Neuron (in vitro differentiated cells): ENCODE measurements around the gene MATCAP1.

Source experiments
- H2AFZ ChIP-seq: one replicate; pipeline ENCODE4 v1.6.1; 2013; ENCODE audit warnings: low read depth, mild to moderate bottlenecking, inconsistent platforms, low read length, moderate library complexity
- H3K27me3 ChIP-seq: one replicate; pipeline ENCODE4 v1.6.1; 2013; ENCODE audit warnings: low read length; ENCODE audit not compliant: insufficient read depth
- H3K36me3 ChIP-seq: one replicate; pipeline ENCODE4 v1.6.1; 2013; ENCODE audit warnings: low read length; ENCODE audit not compliant: insufficient read depth
- H3K4me1 ChIP-seq: one replicate; pipeline ENCODE4 v1.6.1; 2013; ENCODE audit warnings: low read length; ENCODE audit not compliant: insufficient read depth
- H3K4me3 ChIP-seq: 2 replicates; pipeline ENCODE4 v1.5.1; 2013; ENCODE audit warnings: mild to moderate bottlenecking, low read length, moderate library complexity
- H3K9me3 ChIP-seq: one replicate; pipeline ENCODE4 v1.6.1; 2013; ENCODE audit warnings: low read length

Gene MATCAP1

DNA sequence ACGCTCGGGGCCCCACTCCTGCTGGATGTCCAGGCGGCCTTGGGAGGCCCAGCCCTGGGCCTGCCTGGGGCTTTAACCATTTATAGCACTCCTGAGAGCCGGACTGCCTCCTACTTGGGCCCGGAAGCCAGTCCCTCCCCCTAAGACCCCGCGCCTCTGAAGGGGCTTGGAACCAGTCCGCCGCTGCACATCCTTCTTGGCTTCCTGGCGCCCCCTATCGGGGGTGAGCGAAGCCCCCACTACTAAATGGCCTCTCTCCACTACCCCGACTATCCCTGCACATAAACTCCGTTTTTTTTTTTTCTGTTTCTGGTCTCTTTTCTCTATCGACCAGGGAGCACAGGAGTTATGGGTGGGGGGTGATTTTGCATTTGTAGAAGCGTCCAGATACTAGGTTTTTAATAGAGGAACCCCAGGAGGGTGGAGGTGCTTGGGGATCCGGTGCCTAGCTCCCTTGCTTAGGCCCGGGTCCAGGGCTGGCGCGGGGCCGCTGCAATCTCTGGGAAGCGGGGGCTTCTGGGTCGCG is 14.1 kb downstream of the MATCAP1 start:
- H2AFZ ChIP-seq = peak overlapping the region; percentile 78
- peaks cover 34% of the 10 kb centered on the region for H3K4me1 ChIP-seq
- H3K27me3 ChIP-seq = peaks cover 50% of the 10 kb centered on the region
- H3K9me3 ChIP-seq = no peaks in the 10 kb centered on the region
- peak overlapping the region; percentile 52 for H3K4me3 ChIP-seq
- no peaks in the 10 kb centered on the region for H3K36me3 ChIP-seq

DNA sequence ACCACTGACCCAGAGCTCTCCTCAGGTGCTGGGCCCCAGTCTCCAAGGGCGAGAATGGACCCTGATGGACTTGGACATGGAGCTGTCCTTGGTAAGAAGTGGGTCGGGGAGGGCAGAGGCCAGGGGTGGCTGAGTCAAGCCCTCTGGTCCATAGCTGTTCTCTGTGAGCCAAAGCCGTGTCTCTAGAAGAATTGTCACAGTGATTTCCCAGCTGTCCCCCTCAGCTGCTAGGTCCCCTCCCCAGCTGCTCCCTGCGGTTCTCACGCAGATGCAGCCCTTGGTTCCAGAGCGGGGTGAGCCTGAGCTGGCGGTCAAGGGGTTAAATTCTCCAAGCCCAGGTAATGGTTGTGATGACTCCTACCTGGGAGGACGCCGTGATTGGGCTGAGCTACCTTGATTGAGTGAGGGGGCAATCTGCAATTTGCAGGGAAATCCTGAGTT is 14.7 kb downstream of the MATCAP1 start:
- Histone ChIP-seq H2AFZ (no peak overlapping the region), H3K4me3 (no peak overlapping the region), H3K9me3 (no peaks in the 10 kb centered on the region), H3K27me3 (peaks cover 56% of the 10 kb centered on the region), H3K4me1 (peaks cover 28% of the 10 kb centered on the region), H3K36me3 (no peaks in the 10 kb centered on the region)

DNA sequence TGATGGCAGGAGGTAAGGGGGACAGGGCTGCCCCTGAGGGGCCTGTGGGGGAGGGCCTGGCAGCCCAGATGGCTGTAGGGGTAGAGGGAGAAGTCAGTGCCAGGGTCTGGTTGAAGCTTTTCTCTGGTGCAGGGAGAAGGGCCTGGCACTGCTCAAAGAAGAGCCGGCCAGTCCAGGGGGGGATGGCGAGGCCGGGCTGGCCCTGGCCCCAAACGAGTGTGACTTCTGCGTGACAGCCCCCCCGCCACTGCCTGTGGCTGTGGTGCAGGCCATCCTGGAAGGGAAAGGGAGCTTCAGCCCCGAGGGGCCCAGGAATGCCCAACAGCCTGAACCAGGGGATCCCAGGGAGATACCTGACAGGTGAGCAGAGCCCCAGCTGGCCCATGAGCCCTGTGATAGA is 16.2 kb downstream of the MATCAP1 start:
- H3K4me3 ChIP-seq = no peak overlapping the region
- H3K9me3 ChIP-seq = no peaks in the 10 kb centered on the region
- H3K27me3 ChIP-seq = peaks cover 69% of the 10 kb centered on the region
- H2AFZ ChIP-seq = no peak overlapping the region
- H3K36me3 ChIP-seq = no peaks in the 10 kb centered on the region
- peaks cover 27% of the 10 kb centered on the region for H3K4me1 ChIP-seq

GRCh38 chr16:67166598-67167168 is 17.1 kb downstream of the MATCAP1 start:
- no peak overlapping the region for H3K4me3 ChIP-seq
- H3K27me3 ChIP-seq = peaks cover 78% of the 10 kb centered on the region
- H3K36me3 ChIP-seq = no peaks in the 10 kb centered on the region
- H3K9me3 ChIP-seq = no peaks in the 10 kb centered on the region
- no peak overlapping the region for H2AFZ ChIP-seq
- H3K4me1 ChIP-seq = peaks cover 27% of the 10 kb centered on the region

- Histone ChIP-seq H2AFZ (no peak overlapping the region), H3K4me1 (peaks cover 24% of the 10 kb centered on the region), H3K9me3 (no peaks in the 10 kb centered on the region), H3K4me3 (no peak overlapping the region), H3K36me3 (no peaks in the 10 kb centered on the region), H3K27me3 (peaks cover 82% of the 10 kb centered on the region)
Measured at GRCh38 chr16:67166110-67166547, 17.6 kb downstream of the MATCAP1 start.

DNA sequence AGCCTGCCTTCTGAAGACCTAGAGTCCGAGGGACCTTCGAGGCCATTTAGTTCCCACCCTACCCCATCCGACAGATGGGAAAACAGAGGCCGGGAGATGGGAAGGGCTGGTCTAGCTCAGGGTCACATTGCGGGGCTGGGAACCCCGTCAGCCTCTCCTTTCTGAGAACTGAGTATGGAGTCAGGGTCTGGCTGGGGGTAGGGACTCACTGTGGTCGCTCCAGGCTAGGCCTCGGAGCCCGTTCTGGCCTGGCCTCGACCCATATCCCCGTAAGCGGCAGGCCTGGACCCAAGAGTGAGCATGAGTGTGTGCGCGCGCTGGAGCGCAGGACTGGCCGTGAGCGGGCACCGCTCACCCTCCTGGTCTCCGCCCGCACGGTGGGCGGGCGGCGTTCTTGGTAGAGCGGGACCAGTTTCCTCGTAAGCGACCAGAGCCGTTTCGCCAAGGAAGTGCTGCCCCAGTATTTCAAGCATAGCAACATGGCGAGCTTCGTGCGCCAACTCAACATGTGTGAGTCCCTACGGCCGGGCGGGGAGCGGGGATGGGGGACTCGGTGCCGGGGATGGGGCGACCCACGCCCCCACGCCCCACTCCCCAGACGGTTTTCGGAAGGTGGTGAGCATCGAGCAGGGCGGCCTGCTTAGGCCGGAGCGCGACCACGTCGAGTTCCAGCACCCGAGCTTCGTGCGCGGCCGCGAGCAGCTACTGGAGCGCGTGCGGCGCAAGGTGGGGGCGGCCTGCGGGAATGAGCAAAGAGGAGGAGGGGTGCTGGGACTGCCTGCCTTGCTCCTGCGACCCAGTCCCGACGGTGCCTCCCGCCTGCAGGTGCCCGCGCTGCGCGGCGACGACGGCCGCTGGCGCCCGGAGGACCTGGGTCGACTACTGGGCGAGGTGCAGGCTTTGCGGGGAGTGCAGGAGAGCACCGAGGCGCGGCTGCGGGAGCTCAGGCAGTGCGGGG is 18.4 kb downstream of the MATCAP1 start:
- H3K9me3 ChIP-seq = no peaks in the 10 kb centered on the region
- H2AFZ ChIP-seq = no peak overlapping the region
- H3K4me1 ChIP-seq = peaks cover 19% of the 10 kb centered on the region
- H3K27me3 ChIP-seq = peaks cover 83% of the 10 kb centered on the region
- H3K4me3 ChIP-seq = no peak overlapping the region
- no peaks in the 10 kb centered on the region for H3K36me3 ChIP-seq

- Histone ChIP-seq H3K27me3 (peaks cover 89% of the 10 kb centered on the region), H2AFZ (peak within 1 kb of the TSS; percentile 60), H3K4me3 (peak within 1 kb of the TSS; percentile 43)
Measured at GRCh38 chr16:67164599-67165061, 19.1 kb downstream of the MATCAP1 start, which contains the start of gene HSF4. HSF4 (plus strand) TSS chr16:67164745; CDS start chr16:67164812, 67 bp downstream.

DNA sequence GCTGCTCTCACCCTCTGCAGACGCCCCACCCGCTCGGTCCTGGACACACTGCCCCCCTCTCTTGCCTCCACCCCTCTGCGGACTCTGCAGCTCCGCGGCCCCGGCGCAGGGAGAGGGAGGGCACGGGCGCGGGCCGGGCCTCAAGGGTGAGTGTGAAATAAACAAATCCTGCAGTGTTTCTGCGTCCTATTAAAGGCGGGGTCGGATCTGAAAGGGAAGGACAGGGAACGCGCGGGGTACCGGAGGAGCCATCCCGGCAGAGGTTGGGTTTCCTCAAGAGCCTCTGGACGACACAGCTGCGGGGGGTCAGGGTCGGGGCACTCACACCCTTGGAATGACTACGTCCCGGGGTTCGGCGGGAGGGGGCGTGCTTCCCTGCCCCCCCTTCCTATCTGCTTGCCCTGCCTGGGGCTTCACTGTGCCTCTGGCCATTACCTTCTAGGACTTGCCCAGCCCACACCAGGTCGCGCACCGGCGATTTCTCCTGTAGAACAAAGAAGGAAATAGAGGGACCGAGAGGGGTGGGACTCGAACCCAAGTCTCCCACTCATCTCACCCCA is 19.7 kb downstream of the MATCAP1 start:
- Histone ChIP-seq H3K4me3 (peak overlapping the region; percentile 43), H3K27me3 (peaks cover 91% of the 10 kb centered on the region), H3K36me3 (no peaks in the 10 kb centered on the region), H2AFZ (peak overlapping the region; percentile 60), H3K9me3 (no peaks in the 10 kb centered on the region), H3K4me1 (peaks cover 10% of the 10 kb centered on the region)

More at GRCh38 chr16:67164599-67165061, 19.1 kb downstream of the MATCAP1 start, which contains the start of gene HSF4:
- Histone ChIP-seq H3K36me3 (no peaks in the 10 kb centered on the region), H3K4me1 (peaks cover 13% of the 10 kb centered on the region), H3K9me3 (no peaks in the 10 kb centered on the region)

DNA sequence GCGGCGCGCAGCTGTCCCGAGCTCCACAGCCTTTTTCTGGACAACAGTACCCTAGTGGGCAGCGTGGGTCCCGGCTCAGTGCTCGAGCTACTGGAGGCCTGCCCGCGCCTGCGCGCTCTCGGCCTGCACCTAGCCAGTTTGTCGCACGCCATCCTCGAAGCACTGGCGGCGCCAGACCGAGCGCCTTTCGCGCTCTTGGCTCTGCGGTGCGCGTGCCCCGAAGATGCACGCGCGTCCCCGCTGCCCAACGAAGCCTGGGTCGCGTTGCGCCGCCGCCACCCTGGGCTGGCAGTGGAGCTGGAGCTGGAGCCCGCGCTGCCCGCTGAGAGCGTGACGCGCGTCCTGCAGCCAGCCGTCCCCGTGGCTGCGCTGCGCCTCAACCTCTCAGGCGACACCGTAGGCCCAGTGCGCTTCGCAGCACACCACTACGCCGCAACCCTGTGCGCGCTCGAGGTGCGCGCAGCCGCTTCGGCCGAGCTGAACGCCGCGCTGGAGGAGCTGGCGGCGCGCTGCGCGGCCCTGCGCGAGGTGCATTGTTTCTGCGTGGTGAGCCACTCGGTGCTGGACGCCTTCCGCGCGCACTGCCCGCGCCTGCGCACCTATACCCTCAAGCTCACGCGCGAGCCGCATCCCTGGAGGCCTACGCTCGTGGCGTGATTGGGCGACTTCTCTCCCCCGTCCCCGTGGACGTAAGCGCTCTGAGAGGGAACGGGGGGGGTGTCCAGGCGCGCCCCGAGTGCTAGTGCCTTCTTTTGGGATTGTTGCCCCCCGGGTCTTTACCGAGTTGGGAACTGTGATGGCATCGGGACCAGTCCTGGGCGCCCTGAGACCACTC is 20.4 kb downstream of the MATCAP1 start:
- Histone ChIP-seq H3K9me3 (no peaks in the 10 kb centered on the region), H3K4me3 (peak overlapping the region; percentile 43), H2AFZ (peak overlapping the region; percentile 60), H3K27me3 (peaks cover 91% of the 10 kb centered on the region), H3K36me3 (no peaks in the 10 kb centered on the region), H3K4me1 (peaks cover 10% of the 10 kb centered on the region)

DNA sequence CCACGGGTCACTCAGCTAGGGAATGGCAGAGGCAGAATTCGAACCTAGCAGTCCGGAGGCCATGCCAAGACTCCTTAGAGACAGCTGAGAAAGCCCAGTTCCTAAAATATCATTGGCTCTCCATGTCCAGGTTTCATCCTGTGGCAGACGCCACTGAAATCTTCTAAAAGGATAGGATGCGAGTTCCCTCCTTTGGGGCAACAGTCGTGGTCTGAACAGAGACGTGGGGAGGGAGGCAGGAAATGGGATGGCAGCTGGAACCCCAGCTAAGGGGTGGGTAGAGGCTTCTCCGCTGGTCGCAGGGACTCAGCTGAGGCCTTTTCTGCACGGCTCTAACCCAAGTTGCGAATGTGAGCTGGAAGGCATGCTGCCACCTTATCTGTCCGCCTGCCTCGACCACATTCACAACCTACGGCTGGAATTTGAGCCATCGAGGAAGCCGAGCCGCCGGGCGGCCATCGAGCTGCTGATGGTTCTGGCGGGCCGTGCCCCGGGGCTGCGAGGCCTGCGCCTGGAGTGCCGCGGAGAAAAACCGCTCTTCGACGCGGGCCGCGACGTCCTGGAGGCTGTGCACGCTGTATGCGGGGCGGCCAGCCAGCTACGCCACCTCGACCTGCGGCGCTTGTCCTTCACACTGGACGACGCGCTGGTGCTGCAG is 21.1 kb downstream of the MATCAP1 start:
- Histone ChIP-seq H3K36me3 (no peaks in the 10 kb centered on the region), H3K27me3 (peaks cover 91% of the 10 kb centered on the region), H2AFZ (peak overlapping the region; percentile 60), H3K4me1 (peaks cover 10% of the 10 kb centered on the region), H3K9me3 (no peaks in the 10 kb centered on the region), H3K4me3 (peak overlapping the region; percentile 43)

DNA sequence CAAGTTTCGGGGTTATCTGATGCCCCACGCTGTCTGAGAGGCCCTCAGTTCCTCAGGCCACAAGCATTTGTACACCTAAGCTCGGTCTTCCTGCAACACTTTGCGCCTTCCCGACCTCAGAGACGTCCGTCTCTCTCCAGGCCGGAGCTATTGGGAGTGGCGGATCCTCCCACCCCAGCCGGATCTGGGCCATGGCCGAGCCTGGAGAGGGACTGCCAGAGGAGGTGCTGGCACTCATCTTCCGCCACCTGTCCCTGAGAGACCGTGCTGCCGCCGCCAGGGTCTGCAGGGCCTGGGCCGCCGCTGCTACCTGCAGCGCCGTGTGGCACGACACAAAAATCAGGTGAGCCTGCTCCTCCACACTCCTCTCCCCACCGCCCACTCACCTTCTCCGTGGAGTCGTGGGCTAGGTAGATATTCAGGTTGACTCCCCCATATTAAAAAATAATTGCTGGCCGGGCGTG is 22.1 kb downstream of the MATCAP1 start:
- Histone ChIP-seq H3K9me3 (no peaks in the 10 kb centered on the region), H3K27me3 (peaks cover 91% of the 10 kb centered on the region), H3K36me3 (no peaks in the 10 kb centered on the region), H3K4me1 (peaks cover 10% of the 10 kb centered on the region), H2AFZ (no peak overlapping the region), H3K4me3 (no peak overlapping the region)
